Measurements from ENCODE around the gene CSTPP1. TPM values are rescaled to one million over a fixed set of nuclear protein-coding genes. Genes with fewer than 3 reads are reported as not detected.

The CSTPP1 gene
- total RNA-seq, 2 donors from 2014 or later = 23.4 to 27.6 TPM

- DNase-seq (ENCODE audit: low spot score) (no peak), ATAC-seq (ENCODE audit: insufficient number of reproducible peaks, low FRiP score, low read depth) (no peak)
- no peaks in the 10 kb centered on the region for H3K4me1 ChIP-seq (ENCODE audit: control insufficient read depth in 1 of 2, low read depth in 2 of 2)
- H3K36me3 ChIP-seq = no peaks in the 10 kb centered on the region
- H3K27ac ChIP-seq = no peak overlapping the region
- no peaks in the 10 kb centered on the region for H3K9me3 ChIP-seq
- no peaks in the 10 kb centered on the region for H3K27me3 ChIP-seq (replicated peaks; ENCODE audit: insufficient read depth)
- no peak overlapping the region for H3K4me3 ChIP-seq
- TF ChIP-seq, protein P1, sequence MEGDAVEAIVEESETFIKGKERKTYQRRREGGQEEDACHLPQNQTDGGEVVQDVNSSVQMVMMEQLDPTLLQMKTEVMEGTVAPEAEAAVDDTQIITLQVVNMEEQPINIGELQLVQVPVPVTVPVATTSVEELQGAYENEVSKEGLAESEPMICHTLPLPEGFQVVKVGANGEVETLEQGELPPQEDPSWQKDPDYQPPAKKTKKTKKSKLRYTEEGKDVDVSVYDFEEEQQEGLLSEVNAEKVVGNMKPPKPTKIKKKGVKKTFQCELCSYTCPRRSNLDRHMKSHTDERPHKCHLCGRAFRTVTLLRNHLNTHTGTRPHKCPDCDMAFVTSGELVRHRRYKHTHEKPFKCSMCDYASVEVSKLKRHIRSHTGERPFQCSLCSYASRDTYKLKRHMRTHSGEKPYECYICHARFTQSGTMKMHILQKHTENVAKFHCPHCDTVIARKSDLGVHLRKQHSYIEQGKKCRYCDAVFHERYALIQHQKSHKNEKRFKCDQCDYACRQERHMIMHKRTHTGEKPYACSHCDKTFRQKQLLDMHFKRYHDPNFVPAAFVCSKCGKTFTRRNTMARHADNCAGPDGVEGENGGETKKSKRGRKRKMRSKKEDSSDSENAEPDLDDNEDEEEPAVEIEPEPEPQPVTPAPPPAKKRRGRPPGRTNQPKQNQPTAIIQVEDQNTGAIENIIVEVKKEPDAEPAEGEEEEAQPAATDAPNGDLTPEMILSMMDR (IDR thresholded peaks at IDR 0.05) = no peak
Observed at GRCh38 chr11:46966773-46967172, 30.2 kb downstream of the CSTPP1 start.

DNA sequence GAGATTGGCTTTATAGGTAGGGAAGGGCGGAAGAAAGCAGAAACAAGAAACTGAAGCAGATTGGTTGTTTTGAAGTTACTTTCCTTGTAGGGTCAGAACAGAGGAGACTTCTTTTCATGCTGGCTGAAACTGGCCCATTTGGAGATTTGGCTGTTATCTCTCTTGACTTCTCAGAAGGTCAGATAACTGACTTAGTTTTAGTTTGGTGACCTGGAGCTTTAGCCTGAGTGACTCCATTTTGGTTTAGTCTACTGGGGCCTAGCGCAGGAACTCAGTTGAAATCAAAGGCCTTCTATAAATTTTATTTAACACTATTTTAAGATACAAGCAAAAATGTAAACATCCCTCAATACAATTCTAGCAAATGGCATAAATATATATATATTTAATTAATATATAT is 31.4 kb downstream of the CSTPP1 start:
- Histone ChIP-seq H3K27ac (no peak overlapping the region), H3K4me3 (no peak overlapping the region), H3K27me3 (replicated peaks; ENCODE audit: insufficient read depth) (no peaks in the 10 kb centered on the region), H3K36me3 (no peaks in the 10 kb centered on the region), H3K9me3 (no peaks in the 10 kb centered on the region), H3K4me1 (ENCODE audit: control insufficient read depth in 1 of 2, low read depth in 2 of 2) (no peaks in the 10 kb centered on the region)
- DNase-seq (ENCODE audit: low spot score) (no peak), ATAC-seq (ENCODE audit: insufficient number of reproducible peaks, low FRiP score, low read depth) (no peak)
- TF ChIP-seq, protein P1 (IDR thresholded peaks at IDR 0.05) = no peak

- Histone ChIP-seq H3K4me3 (no peak overlapping the region), H3K36me3 (no peaks in the 10 kb centered on the region), H3K27me3 (replicated peaks; ENCODE audit: insufficient read depth) (no peaks in the 10 kb centered on the region), H3K4me1 (ENCODE audit: control insufficient read depth in 1 of 2, low read depth in 2 of 2) (no peaks in the 10 kb centered on the region), H3K27ac (no peak overlapping the region), H3K9me3 (no peaks in the 10 kb centered on the region)
- ATAC-seq (ENCODE audit: insufficient number of reproducible peaks, low FRiP score, low read depth) = no peak
- no peak for DNase-seq (ENCODE audit: low spot score)
- TF ChIP-seq, protein P1 (IDR thresholded peaks at IDR 0.05) = no peak
Observed at GRCh38 chr11:46969379-46969778, 32.8 kb downstream of the CSTPP1 start.

GRCh38 chr11:46970913-46971625 is 34.5 kb downstream of the CSTPP1 start:
- no peaks in the 10 kb centered on the region for H3K9me3 ChIP-seq
- TF ChIP-seq, protein P1 (IDR thresholded peaks at IDR 0.05) = no peak
- no peaks in the 10 kb centered on the region for H3K36me3 ChIP-seq
- DNase-seq (ENCODE audit: low spot score) = no peak
- no peaks in the 10 kb centered on the region for H3K27me3 ChIP-seq (replicated peaks; ENCODE audit: insufficient read depth)
- H3K4me3 ChIP-seq = no peak overlapping the region
- ATAC-seq (ENCODE audit: insufficient number of reproducible peaks, low FRiP score, low read depth) = no peak
- H3K4me1 ChIP-seq (ENCODE audit: control insufficient read depth in 1 of 2, low read depth in 2 of 2) = no peaks in the 10 kb centered on the region
- no peak overlapping the region for H3K27ac ChIP-seq

GRCh38 chr11:46972343-46972742 is 35.8 kb downstream of the CSTPP1 start:
- no peaks in the 10 kb centered on the region for H3K36me3 ChIP-seq
- ATAC-seq (ENCODE audit: insufficient number of reproducible peaks, low FRiP score, low read depth) = no peak
- H3K27ac ChIP-seq = no peak overlapping the region
- no peak overlapping the region for H3K4me3 ChIP-seq
- no peaks in the 10 kb centered on the region for H3K4me1 ChIP-seq (ENCODE audit: control insufficient read depth in 1 of 2, low read depth in 2 of 2)
- DNase-seq (ENCODE audit: low spot score) = no peak
- no peaks in the 10 kb centered on the region for H3K9me3 ChIP-seq
- no peaks in the 10 kb centered on the region for H3K27me3 ChIP-seq (replicated peaks; ENCODE audit: insufficient read depth)
- TF ChIP-seq, protein P1 (IDR thresholded peaks at IDR 0.05) = no peak
